NCI-H748 treated with DMSO at 0.1 percent for 48 hours (cell line): ENCODE measurements around the gene GAL3ST3.
"Not testable (repeated sequence)": the region's sequence is repeated elsewhere in the genome, so short reads cannot be mapped to it uniquely, and the experiment has no call there.

Source experiments
- DNase-seq: peaks from one replicate; lab custom pipeline; 2025; lab: John Stamatoyannopoulos, UW

GAL3ST3 gene

GRCh38 chr11:66044757-66045156 is 4.2 kb downstream of the GAL3ST3 start:
- DNase-seq, result no peak

GRCh38 chr11:66042996-66043906 is 5.7 kb downstream of the GAL3ST3 start:
- DNase-seq, result no peak

GRCh38 chr11:66042227-66042995 is 6.5 kb downstream of the GAL3ST3 start:
- DNase-seq, result no peak

GRCh38 chr11:66039765-66040164 is 9.2 kb downstream of the GAL3ST3 start:
- no peak for DNase-seq

- no peak for DNase-seq
Measured at GRCh38 chr11:66037327-66037726, 11.6 kb downstream of the GAL3ST3 start.

- no peak for DNase-seq
Measured at GRCh38 chr11:66036334-66036710, 12.6 kb downstream of the GAL3ST3 start.

GRCh38 chr11:66035653-66036333 is 13.2 kb downstream of the GAL3ST3 start:
- DNase-seq, result no peak

- DNase-seq, result no peak
Measured at GRCh38 chr11:66032957-66033735, 15.8 kb downstream of the GAL3ST3 start.

- DNase-seq, result no peak
Measured at GRCh38 chr11:66026017-66026529, 22.9 kb downstream of the GAL3ST3 start, which contains the start of gene CATSPER1. TSS of gene CATSPER1 (minus strand) at chr11:66026479. CDS start at chr11:66026379, 100 bp downstream.

GRCh38 chr11:66023186-66023440 is 25.8 kb downstream of the GAL3ST3 start:
- not testable (repeated sequence) for DNase-seq

GRCh38 chr11:66022401-66023185 is 26.4 kb downstream of the GAL3ST3 start:
- DNase-seq, result peak; percentile 40

- no peak for DNase-seq
Measured at GRCh38 chr11:66020618-66021357, 28.2 kb downstream of the GAL3ST3 start.

GRCh38 chr11:66020212-66020611 is 28.7 kb downstream of the GAL3ST3 start:
- DNase-seq, result no peak

- no peak for DNase-seq
Measured at GRCh38 chr11:66017321-66017720, 31.6 kb downstream of the GAL3ST3 start.

- DNase-seq, result no peak
Measured at GRCh38 chr11:66016793-66017177, 32.2 kb downstream of the GAL3ST3 start.

GRCh38 chr11:66015936-66016792 is 32.8 kb downstream of the GAL3ST3 start:
- no peak for DNase-seq

- DNase-seq, result no peak
Measured at GRCh38 chr11:66015454-66015881, 33.5 kb downstream of the GAL3ST3 start.

- DNase-seq, result no peak
Measured at GRCh38 chr11:66014804-66015453, 34.0 kb downstream of the GAL3ST3 start.

- no peak for DNase-seq
Measured at GRCh38 chr11:66013762-66014100, 35.2 kb downstream of the GAL3ST3 start.
